Activated CD8-positive, alpha-beta memory T cell treated with anti-CD3 and anti-CD28 coated beads, Interleukin-2, amount 50 U/mL, for 24 hours (primary cell): ENCODE data around the gene CCDC88C.
"Not testable (repeated sequence)": the region's sequence is repeated elsewhere in the genome, so short reads cannot be mapped to it uniquely, and the experiment has no call there.

Experiments
- DNase-seq: peaks from one replicate; pipeline ENCODE4 v3.0.0-alpha.2; 2020; ENCODE audit errors: extremely low read depth

CCDC88C gene

DNA sequence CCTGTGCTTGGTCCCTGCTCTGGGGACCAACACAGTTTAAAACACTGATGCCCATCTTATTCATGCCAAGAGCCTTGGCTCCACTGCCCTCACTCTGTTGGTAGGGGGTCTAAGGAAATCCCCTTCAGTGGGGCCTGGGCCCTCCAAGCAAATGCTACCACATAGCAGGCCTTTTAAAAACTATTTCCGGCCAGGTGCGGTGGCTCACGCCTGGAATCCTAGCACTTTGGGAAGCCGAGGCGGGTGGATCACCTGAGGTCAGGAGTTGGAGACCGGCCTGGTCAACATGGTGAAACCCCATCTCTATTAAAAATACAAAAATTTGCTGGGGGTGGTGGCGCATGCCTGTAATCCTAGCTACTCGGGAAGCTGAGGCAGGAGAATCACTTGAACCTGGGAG, 172.0 kb downstream of the CCDC88C start:
- not testable (repeated sequence) for DNase-seq

DNA sequence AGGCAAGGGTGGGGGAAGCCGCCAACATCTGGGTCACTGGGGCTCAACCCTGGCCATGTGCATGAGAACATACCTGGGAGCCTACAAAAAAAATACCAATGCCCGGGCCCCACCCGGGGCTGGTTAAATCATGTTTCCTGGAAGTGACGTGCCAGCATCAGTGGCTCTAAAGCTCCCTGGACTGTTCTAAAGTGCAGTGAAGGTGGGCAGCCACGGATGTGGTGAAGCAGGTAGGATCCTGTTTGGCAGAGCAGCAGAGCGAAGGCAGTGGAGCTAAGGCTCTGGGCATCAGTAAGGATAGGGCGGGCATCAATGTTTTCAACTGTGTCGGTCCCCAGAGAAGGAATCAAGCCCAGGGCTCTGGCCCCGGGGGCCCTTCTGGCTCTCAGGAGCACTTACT, 172.6 kb downstream of the CCDC88C start:
- no peak for DNase-seq

DNA sequence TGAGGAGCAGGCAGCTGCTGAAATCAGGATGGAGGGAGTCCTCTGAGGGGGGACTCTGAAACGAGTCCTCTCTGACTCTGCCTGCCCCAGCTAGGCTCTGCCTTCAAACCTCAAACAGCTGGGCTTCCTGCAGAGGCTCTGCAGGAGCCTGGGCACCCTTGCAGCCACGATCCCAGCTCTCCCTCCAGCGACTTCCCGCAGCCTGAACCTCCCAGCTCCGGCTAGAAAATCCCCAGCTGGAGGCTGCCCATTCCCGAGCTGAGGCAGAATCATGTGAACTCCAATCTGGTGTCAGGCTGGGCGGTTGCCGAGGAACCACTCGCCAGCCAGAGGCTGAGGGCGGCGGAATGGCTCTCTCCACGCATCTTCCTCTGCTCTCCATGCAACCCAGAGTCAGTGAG, 173.1 kb downstream of the CCDC88C start, which contains the start of gene GPR68:
TSS of gene GPR68 (minus strand) at position 204 of the 401 bp plus-strand sequence. CDS start 9,654 bp downstream, outside the sequence.
- DNase-seq, result no peak

DNA sequence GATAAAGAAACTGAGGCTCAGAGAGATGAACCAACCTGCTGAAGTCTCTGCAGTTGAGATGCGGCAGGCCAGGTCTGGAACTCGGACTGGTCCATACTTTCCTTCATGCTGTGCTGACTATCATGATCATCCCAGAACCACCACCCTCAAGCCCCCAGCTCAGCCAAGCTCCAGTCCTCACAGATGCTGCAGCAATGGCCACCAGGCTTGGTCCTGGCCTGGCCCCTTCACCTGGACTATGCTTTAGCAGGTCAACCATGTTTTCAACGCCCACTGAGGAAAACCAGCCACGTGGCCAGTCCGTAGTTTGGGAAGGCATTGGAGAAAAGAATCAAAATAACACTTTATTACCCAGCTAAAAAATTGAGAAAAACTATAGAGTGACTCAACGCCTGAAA, 174.5 kb downstream of the CCDC88C start:
- DNase-seq, result no peak

GRCh38 chr14:91242635-91243034, 175.0 kb downstream of the CCDC88C start:
- no peak for DNase-seq

DNA sequence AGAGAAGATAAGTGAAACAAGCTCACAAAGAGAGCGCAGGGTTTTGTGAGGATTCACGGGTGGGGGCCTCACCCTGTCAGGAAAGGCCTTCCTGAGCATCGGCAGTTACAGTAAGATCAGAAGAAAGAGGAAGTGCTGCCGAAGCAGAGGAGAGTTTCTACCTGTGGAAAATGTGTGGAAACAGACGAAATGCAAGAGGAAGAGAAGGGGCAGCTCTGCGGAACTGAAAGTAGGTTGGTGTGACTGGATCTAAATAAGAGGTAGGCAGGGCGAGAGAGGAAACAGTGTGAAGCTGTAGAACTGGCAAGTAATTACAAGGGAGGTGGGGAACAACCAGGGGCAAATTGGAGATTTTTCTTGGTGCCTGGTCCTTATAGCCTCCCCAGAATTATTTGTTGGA, 175.8 kb downstream of the CCDC88C start:
- DNase-seq, result no peak

DNA sequence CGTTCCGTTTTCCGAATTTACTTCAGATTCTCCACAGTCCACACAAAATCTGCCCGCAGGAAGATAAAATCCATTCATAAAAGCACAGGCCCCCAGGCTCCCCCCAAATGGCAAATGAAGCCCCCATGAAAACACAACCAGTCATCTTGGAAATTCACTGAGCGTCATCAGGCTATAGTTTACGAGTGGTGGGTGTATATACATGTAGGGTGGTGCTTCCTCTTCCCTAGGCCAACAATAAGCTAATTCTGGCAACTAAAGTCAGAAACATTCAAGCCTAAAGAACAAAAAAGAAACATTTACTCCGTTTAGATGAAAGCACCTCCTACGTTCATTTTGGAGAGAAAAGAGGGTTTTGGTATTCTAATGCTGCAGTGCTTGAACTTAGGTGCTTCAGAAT, 179.0 kb downstream of the CCDC88C start:
- no peak for DNase-seq

DNA sequence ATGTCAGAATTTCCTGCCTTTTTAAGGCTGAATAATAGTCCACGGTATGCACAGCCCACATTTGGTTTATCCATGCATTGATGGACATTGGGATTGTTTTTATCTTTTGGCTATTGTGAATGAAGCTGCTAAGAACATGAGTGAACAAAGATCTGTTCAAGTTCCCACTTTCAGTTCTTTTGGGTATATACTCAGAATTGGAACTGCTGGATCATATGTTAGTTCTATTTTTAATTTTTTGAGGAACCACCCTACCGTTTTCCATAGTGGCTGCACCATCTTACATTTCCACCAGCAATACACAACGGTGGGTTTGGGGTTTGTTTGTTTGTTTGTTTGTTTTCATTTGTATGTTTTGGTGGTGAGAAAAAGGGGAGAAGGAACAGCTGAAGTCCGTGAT, 179.5 kb downstream of the CCDC88C start:
- no peak for DNase-seq

GRCh38 chr14:91237219-91237618, 180.4 kb downstream of the CCDC88C start:
- no peak for DNase-seq

DNA sequence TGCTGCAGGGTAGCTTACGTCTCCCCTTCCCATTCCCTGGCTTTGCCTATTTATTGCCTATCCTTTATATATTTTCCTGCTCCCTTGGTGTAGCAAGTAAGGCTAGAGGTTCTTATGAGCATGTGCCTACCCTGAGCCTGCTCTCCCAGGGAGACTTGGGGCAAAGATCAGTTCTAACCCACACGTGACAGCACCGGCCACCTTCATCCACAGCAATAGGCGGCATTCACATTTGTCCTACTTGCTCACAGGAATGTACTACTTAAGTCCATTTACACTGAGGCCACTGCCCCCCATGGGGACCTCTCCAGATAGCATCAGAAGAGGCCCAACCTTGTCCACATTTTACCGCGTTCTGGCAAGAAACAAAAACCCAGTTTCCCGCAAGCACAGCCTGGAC, 181.8 kb downstream of the CCDC88C start:
- DNase-seq, result no peak

DNA sequence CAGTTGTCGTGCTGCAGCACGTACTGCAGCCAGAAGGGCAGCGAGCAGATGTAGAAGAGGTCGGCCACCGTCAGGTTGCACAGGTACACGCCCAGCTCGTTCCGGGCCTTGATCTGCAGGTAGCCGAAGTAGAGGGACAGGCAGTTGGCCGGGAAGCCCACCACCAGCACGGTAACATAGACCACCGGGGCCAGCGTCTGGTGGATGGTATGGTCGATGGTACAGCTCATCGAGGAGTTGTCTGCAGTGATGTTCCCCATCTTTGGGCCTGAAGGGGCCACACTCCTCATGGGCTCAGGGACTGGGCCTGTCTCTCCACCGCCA, 182.9 kb downstream of the CCDC88C start:
- DNase-seq, result no peak

GRCh38 chr14:91233936-91234790, 183.5 kb downstream of the CCDC88C start:
- no peak for DNase-seq

DNA sequence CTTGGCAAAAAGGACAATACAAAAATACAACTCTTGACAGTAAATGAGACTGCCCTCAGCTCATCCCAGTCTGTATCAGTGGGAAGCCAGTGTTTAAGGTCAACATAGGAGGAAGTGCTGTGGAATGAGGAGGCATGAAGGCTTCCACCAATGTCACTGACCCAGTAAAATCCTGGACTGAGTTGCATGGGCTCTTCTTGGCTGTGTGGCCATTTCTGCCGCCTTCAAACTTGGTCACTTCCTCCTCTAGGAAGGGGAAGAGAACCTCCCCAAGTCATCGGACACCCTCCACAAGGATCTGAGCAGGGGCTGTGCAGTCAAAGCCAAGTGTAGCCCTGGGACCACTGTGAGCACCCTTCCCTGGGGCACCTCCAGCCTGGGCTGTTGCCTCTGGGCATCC, 185.0 kb downstream of the CCDC88C start:
- no peak for DNase-seq

GRCh38 chr14:91232052-91232451, 185.6 kb downstream of the CCDC88C start:
- DNase-seq, result no peak

GRCh38 chr14:91231446-91231845, 186.2 kb downstream of the CCDC88C start:
- no peak for DNase-seq

DNA sequence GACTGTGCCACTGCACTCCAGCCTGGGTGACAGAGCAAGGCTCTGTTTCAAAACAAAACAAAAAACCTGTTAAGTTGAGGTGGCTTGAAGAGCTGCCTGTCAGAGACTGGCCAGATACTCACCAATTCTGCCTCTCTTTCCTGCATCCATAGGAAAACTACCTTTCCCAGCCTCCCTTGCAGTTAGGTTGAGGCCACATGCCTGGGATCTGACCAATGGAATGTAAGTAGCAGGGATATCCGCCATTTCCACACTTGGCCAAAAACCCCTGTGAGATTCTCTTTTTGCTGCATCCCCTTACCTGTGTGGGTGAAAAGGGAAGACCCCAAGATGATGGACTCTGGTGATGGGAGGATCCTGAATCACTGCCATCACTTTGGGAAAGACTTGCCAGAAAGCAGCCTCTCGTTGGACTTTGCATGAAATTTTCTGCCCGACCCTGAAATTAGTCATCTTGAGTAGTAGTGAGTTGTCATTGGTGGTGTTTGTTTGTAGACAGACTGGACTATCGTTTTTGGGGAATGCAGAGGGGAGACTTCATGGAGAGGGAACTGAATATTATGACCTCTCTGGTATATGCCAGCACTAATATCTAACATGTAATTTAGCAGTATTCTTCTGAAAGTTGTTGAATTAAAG, 187.1 kb downstream of the CCDC88C start:
- no peak for DNase-seq

GRCh38 chr14:91229743-91230200, 187.8 kb downstream of the CCDC88C start:
- no peak for DNase-seq

GRCh38 chr14:91229005-91229382, 188.6 kb downstream of the CCDC88C start:
- DNase-seq, result no peak

DNA sequence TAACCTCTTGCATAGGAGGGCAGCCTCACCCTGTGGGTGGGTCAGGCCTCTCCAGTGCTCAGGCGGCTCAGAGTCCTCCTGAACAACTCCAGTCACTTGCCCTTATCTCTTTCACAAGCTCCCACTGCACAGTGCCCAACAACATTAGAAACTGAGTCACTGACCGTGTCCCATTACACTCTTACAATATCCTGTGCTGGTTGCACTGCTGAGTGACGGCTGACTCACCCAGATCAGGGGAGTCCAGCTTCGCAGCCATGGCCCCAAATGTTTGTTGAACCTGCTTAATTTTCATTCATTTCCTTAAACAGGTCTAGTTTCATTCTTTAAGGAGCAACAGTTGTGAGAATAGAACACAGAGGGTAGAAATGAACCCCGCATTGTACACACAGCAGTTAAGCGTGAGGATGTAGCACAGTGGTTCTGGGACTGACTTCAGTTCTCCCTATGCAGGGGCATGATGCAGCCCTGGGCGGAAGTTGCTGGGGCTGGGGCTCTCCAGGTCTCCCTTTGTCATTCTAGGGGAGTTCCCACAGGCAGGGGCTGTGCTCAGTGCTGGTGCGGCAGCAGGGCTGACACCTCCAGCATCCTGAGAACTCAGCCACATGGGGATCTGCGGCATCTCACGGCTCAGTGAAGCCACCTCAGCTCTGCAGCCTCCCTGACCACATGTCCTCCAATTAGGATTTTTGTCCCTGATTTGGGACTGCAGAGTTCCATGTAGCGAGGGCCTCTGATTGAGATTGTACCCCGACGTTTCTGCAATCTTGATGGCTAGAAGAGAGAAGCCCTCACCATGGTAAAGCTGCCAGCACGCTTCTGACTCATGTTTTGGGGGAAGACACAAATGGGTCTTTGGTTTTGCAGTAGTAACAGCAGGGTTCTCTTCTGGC, 189.3 kb downstream of the CCDC88C start:
- peak; percentile 79 for DNase-seq

DNA sequence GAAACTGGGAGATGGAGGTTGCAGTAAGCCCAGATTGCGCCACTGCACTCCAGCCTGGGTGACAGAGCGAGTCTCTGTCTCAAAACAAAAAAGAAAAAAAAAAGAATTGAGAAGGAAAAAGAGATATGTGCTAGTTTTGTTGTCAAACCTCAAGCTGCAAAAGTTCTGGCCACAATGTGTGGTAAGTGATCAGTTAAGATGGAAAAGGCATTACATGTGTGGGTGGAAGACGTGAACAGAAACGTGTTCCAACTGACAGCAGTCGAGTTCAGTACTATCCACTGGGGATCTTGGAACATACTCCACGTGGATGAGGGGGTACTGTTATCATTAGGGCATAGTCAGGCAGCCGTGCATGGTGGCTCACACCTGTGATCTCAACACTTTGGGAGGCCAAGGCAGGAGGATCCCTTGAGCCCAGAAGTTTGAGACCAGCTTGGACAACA, 190.4 kb downstream of the CCDC88C start:
- DNase-seq, result no peak

GRCh38 chr14:91226360-91226759, 191.3 kb downstream of the CCDC88C start:
- not testable (repeated sequence) for DNase-seq

- DNase-seq, result no peak
Observed at GRCh38 chr14:91225025-91225424, 192.6 kb downstream of the CCDC88C start.
